ENCODE results near the gene WDR12.
"Not testable (repeated sequence)": the region's sequence is repeated elsewhere in the genome, so short reads cannot be mapped to it uniquely, and the experiment has no call there.

The WDR12 gene

DNA sequence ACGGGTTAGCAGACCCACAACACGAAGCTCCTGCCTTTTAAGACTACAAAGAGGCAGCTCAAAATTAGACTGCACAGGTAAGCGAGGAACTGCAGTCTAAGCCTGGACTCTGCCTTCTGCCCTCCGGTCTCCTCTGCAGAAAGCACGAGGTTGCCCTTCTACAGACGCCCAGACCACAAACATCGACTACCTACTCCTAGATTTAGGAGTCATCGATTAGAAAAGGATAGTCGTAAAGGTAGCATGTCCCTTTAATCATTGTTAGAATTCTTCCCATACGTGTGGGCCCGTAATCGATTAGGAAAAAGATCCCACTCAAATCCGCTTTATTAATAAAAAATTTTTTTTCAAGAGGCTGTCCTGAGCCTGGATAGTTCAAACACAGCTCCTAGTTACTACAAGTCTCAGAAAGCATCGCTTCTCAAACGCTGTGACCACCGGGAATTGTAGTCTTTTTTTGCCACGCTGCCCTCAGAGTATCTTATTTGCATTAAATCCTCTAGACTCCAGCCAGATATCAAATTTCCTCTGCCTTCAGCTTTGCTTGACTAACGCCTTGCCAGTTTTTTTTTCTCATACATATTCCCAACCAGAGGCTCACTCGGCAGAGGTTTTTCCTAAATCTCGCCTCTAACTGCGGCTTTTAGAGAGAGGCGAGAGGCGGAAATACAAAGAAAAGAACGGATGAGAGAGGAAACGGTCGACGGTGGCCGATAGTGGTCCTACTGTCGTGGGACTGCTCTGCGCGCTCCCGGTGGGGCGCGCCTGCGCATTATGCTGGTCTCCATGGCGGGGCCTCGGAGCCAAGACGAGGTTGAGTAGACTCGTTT lies at the start of gene WDR12, which contains the start of gene CARF:
TSS of gene WDR12 (minus strand) at position 162 of the 830 bp plus-strand sequence. CDS start 197 bp downstream, outside the sequence.
TSS of gene CARF (plus strand) at position 764 of the 830 bp plus-strand sequence. CDS start 29,628 bp downstream, outside the sequence.
- DNase-seq (ENCODE audit: low read depth), result peak; percentile 85

DNA sequence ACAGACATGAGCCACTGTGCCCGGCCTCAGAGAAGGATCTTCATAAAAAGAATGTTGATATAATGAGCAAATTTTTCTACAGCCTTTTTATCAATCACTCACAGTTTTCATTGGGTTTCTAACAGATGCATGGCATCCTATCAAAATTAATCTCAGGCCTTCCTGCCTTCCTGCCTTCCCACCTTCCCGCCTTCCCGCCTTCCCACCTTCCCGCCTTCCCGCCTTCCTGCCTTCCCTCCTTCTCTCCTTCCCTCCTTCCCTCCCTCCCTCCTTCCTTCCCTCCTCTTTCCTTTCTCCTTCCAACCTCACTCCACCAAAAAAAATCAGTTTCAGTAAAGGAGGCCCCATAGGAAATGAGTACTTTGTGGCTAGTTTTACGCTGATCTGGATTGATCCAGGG lies 49.1 kb upstream of the WDR12 start:
- no peak for DNase-seq (ENCODE audit: low read depth)

DNA sequence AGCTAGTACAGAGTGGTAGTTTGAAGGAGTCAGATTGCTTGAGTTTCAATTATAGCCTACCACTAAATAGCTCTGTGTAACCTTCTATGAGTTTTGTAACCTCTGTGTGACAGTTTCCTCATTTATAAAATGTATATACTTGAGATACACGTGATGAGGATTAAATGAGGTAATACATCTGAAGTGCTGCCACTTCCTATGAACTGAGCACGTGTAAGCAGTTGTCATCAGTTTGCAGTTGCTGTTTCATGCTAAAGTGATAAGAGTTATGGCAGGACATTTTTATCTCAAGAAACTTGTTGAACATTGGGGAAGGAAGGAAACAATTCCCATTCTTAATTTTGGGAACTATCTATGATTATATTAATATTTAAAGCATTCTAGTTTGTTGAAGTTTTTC lies 39.1 kb upstream of the WDR12 start:
- DNase-seq (ENCODE audit: low read depth), result no peak

DNA sequence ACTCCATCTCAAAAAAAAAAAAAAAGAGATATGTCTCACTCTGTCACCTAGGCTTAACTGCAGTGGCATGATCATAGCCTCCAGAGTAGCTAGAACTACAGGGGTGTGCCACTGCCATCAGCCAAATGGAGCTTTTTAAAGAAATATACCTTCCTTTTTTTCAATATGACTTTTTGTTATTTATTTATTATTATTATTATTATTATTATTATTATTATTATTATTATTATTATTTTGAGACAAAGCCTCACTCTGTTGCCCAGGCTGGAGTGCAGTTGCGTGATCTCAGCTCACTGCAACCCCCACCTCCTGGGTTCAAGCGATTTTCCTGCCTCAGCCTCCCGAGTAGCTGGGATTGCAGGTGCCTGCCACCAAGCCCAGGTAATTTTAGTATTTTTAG lies 37.9 kb upstream of the WDR12 start:
- DNase-seq (ENCODE audit: low read depth), result not testable (repeated sequence)

DNA sequence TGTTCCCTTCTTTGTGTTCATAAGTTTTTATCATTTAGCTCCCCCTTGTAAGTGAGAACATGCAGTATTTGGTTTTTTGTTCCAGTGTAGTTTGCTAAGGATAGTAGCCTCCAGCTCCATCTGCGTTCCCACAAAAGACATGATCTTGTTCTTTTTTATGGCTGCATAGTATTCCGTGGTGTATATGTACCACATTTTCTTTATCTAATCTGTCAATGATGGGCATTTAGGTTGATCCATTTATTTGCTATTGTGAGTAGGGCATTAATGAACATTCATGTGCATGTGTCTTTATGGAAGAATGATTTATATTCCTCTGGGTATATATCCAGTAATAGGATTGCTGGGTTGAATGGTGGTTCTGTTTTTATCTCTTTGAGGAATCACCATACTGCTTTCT lies 34.0 kb upstream of the WDR12 start:
- DNase-seq (ENCODE audit: low read depth), result no peak

DNA sequence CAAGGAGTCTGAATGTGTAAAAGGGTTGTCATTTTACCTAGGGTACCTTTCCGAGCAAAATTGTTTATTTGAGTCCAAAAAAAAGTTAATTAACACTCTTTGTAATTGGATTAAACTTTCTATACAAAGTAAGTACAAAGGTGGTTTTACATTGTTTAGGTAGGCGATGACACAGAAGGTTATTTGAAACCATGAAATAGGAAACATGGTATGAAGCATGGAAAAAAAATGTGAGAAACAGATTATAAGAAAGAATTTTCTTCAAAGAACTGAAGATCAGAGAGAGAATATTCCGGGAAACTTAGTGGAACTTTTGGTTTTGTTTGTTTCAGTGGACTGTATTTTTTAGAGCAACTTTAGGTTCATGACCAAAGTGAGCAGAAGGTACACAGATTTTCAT lies 33.3 kb upstream of the WDR12 start:
- no peak for DNase-seq (ENCODE audit: low read depth)

DNA sequence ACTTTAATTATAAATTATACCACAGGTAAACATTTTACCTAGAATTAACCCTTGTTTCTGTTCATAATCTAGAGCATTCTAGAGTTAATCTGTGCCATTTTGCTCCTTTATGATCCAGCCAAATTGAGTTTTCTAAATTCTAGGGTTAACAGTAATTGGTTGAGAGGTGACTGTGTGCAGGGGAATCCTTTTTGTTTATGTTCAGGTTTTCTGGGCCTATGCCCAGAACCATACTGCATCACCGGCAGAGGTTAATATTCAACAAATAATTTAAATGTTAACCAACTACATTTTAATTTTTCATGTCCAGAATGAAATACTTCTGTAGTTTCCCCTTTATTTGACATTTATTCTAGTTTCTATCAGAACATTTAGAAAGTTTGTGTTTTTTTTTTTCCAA lies 32.9 kb upstream of the WDR12 start:
- DNase-seq (ENCODE audit: low read depth), result no peak

DNA sequence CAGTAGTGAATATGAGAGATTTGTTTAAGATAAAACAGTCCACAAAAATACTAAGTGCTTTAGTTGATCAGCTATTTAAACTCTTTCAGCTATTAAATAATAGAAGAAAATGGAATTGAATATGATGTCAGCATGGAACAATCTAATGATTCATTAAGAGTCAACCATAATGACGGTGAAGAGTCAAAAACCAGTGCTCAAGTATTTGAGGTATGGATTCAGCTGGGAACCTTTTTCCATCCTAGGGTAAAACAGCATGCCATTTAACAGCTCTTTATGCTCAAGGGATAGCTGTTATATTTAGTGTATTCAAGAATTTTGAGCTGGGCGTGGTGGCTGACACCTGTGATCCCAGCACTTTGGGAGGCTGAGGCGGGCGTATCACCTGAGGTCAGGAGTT lies 30.3 kb upstream of the WDR12 start:
- no peak for DNase-seq (ENCODE audit: low read depth)

DNA sequence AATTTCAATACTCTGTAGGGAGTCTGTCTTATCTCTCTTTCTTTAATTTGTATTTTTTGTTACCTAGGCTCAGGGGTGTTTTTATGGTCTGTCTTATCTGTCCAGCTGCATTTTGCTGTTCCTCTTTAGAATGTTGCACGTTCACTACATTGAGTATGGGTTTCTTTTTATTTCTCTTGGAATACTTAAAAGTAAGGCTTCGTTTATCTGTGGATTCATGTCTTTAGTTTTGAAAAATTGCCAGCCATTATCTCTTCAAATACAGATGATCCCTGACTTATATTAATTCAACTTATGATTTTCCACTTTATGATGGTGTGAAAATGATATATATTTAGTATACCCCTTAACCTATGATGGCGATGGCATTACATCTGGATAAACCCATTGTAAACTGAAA lies 27.5 kb upstream of the WDR12 start:
- no peak for DNase-seq (ENCODE audit: low read depth)

DNA sequence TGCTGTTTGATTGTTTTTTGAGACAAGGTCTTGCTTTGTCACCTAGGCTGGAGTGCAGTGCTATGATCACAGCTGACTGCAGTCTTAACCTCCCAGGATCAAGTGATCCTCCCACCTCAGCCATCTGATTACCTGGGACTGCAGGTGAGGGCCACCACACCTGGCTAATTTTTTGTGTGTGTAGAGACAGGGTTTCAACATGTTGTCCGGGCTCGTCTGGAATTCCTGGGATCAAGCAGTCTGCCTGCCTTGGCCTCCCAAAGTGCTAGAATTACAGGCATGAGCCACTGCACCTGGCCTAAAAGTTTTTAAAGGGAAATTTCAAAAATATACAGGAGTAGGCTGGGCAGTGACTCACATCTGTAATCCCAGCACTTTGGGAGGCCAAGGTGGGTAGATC lies 23.0 kb upstream of the WDR12 start:
- DNase-seq (ENCODE audit: low read depth), result no peak

DNA sequence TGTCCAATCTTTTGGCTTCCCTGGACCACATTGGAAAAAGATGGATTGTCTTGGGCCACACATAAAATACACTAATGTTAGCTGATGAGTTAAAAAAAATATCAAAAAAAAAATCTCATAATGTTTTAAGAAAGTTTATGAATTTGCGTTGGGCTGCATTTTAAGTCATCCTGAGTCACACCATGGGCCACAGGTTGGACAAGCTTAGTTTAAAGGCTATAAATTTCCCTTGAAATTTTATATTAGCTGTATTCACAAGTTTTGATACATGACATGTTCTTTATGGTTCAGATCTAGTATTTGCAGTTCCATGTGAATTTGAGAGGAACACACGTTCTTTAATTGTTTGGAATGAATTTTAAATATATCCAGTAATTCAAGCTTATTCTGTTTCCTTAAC lies 22.5 kb upstream of the WDR12 start:
- no peak for DNase-seq (ENCODE audit: low read depth)

DNA sequence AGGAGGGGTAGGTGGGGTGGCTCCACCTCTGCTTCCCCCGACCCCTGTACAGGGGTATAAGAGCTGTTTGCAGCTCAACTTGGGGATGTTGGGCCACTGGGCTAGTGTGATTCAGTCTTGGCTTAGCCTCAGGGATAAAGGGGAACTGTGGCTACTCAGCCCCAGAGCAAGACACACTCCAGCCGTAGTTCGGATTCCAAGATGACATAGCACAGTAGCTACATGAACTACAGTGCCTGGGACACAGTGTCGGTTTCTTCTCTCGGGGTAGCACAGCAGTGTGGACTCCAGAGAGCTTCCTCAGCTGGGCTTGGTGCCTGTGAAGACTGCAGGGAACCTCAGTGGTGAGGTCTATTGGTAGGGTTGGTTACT lies 21.7 kb upstream of the WDR12 start:
- DNase-seq (ENCODE audit: low read depth), result no peak

DNA sequence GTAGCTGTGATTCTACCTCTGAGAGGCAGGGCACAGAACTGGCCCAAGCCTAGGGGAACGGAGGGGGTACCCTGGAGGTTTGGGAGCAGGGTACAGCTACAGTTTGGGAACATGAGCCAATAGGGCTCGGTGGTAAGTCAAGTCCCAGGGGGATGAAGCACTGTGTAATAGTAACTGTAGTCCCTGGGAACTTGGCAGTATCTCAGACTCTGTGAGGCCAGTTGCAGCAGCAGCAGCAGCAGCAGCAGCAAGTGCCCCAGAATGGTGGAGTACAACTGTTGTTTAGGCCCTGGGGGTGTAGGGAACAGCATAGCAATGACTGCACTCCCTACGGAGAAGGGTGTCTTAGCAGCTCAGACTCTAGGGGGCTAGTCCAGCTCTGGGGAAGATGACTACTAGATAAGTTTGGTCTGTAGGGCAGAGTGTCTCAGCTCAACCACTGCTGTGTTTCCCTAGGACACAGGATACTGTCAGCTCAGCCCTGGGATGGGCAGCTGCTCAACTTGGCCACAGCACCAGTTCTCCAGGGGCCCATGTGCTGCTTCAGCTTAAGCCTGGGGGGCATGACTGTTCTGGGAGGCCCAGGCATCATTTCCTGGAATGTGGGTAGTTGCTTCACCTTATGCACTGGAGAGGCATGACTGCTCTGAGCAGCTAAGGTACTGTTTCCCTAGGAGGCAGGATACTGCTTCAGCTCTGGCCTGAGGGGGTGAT lies 21.1 kb upstream of the WDR12 start:
- no peak for DNase-seq (ENCODE audit: low read depth)

DNA sequence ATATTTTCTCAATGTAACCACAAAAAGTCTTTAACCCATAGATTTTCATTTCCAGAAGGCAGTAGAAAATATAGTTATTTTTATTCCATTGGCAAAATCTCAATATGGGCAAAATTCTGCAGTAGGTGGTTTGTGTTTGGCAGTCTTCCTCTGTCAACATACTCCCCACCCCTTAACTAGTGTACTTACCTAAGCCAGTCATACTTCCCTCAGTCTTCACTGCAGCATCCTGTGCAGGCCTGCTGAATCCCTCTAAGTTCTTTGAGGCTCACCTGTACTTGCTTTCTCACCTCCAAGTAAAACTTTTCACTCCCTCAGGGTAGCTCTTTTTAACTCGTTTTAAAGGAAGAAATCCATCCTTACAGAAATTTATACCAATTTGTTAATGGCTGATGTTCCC lies 7.4 kb upstream of the WDR12 start:
- DNase-seq (ENCODE audit: low read depth), result no peak

DNA sequence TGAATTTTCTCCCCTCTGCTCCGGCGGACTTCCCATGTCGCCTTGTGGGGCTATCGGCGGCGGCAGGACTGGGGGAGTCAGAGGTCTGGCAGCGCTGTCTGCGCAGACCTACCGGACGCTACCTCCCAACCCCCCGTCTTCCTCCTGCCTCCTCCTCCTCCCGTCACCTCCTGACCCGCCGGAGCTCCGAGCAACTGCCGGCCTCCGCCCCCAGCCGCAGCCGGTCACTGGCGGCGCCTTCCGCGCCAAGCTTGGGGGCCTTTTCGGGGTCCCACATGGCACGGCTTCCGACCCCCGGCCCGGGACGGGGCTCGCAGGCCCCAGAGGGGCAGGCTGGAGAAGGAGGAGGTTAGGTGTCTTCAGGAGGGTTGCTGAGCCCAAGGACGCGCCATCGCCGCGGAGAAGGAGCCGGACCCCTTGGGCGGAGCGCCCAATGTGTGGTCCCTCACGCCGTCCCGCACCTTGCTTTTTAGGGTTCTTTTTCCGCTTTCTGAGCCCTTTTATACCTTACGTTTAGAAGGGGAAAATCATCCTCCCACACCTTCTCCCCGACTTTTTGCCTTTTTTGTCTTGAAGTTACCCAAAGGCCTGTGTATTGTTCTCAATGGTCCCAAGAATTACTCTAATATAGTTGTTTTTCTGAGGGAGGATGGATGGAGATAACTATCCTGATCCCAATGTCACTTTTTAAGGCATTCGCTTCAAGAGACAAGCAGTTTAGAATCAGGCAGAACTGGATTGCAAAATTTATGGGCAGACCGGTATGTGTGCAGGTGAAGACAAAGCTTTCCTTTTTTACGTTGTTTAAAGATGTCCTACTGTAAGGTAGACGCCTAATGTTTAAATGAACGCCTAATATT lies 1.1 kb upstream of the WDR12 start:
- DNase-seq (ENCODE audit: low read depth), result not testable (repeated sequence)

DNA sequence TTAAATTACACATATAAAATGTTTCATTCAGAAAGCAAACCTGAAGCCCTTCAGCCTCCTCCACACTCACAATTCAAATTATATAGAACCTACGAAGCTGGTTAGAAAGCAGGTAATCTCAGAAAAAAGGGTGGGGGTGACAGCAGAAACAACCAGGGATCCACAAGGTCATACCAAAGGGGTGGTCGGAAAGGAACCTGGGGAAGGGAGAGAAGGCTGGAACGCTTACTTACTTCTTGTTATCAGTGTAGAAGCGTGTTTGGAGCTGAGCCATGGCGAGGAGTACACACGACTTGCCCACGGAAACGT lies 316 bp downstream of the WDR12 start:
- no peak for DNase-seq (ENCODE audit: low read depth)

DNA sequence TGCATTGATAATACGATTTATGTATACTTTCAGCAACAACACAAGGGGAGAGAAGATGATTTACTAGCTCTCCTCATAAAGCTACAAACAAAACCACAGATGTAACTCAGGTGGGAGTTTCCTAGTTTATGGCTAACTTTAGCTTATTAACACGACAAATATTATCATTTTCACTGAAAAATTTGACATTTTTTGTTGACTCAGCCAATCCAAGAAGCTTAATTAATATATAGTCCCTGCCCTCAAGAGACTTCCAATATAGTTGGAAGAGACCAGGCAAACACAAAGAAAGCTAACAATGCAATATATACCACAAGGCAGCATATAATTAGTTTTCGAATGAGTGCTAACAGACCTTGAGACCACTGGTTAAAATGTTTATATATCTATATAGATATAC lies 775 bp downstream of the WDR12 start:
- no peak for DNase-seq (ENCODE audit: low read depth)

DNA sequence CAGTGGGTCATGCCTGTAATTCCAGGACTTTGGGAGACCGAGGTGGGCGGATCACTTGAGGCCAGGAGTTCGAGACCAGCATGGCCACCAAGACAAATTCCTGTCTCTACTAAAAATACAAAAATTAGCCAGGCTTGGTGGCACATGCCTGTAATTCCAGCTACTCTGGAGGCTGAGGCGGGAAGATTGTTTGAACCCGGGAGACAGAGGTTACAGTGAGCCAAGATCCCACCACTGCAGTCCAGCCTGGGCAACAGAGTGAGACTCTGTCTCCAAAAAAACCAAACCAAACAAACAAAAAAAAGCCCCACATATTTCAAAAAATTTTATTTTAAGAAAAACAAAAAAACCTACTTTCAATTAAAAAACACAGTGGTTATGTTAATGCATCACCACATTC lies 1.2 kb downstream of the WDR12 start:
- not testable (repeated sequence) for DNase-seq (ENCODE audit: low read depth)

DNA sequence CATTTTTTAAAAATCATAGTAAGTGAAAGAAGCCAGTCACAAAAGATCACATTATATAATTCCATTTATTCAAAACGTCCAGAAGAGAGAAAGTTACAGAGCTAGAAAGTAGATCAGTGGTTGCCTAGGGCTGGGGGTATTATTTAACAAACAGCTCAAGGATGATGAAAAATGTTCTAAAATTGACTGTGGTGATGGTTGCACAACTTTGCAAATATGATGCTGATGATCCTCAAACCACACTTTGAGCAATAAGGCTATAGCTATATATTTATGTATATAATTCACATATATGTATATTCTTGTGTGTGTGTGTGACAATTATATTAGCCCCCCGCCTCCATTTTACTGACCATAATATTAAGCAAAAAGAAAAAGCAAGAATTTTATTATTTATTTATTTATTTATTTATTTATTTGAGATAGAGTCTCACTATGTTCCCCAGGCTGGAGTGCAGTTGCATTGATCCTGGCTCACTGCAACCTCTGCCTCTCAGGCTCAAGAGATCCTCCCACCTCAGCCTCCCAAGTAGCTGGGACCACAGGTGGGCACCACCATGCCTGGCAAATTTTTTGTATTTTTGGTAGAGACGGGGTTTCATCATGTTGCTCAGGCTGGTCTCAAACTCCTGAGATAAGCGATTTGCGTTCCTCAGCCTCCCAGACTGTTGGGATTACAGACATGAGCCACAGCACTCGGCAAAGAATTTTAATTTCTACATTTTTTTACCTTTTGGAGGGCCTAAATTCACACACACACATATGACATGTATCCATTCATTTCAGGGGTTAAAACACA lies 1.9 kb downstream of the WDR12 start:
- no peak for DNase-seq (ENCODE audit: low read depth)

DNA sequence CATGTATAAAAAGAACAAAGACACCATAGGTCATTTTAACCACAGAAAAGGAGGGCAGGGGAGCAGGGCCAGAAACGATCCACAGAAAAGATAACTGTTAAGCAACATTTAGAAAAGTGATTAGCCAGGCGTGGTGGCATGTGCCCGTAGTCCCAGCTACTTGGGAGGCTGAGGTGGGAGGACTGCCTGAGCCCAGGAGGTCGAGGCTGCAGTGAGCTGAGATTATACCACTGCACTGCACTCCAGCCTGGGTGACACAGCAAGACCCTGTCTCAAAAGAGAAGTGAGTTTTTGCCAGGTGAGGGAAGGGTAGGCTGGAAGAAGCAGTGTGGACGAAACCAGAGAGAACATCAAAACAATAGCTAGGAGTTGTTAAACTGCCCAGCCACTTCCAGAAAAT lies 3.3 kb downstream of the WDR12 start:
- no peak for DNase-seq (ENCODE audit: low read depth)

DNA sequence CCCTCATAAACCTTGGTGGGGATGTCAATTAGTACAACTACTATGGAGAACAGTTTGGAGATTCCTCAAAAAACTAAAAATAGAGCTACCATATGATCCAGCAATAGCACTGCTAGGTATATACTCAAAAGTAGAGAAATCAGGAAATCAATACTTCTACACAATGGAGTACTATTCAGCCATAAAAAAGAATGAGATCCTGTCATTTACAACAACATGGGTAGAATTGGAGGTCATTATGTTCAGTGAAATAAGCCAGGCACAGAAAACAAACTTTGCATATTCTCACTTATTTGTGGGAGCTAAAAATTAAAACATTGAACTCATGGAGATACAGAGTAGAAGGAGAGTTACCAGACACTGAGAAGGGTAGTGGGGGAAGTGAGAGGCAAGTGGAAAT lies 6.0 kb downstream of the WDR12 start:
- DNase-seq (ENCODE audit: low read depth), result not testable (repeated sequence)

DNA sequence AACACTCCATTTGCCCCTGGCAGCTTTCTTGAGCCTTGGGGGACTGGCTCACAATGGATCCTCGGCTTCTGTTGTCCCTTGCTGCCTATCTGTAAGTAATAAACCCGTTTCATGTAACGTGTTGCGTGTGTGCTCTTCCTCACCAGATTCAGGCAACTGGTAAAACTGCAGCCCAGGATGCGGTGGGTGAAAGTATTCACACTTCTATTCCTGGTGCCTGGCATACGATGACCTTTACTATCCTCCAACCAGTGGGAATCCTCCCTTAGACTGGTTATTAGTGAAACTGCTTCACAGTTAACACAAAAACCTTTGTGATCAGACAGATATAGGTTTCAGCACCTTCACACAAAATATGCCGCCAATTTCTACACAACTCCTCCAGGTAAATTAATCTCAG lies 26.3 kb downstream of the WDR12 start:
- no peak for DNase-seq (ENCODE audit: low read depth)
